H9 (cell line): ENCODE data around the gene TSPOAP1. TPM values are rescaled to one million over a fixed set of nuclear protein-coding genes. Genes with fewer than 3 reads are reported as not detected.

ENCODE experiments used
- DNase-seq: peaks from one replicate; pipeline ENCODE4 v3.0.0-alpha.2; 2017
- H2AFZ ChIP-seq: one replicate; pipeline ENCODE4 v1.6.1; 2013; ENCODE audit warnings: mild to moderate bottlenecking, low read length, control low read depth, moderate library complexity
- H2AK5ac ChIP-seq: 2 replicates; pipeline ENCODE4 v1.6.1; 2013; ENCODE audit warnings: low read length, control low read depth, mixed read lengths; ENCODE audit not compliant: insufficient read length
- H2BK120ac ChIP-seq: one replicate; pipeline ENCODE4 v1.6.1; 2013; ENCODE audit warnings: low read depth, mild to moderate bottlenecking, low read length, control low read depth, inconsistent platforms; ENCODE audit not compliant: poor library complexity, severe bottlenecking
- H2BK12ac ChIP-seq: 2 replicates; pipeline ENCODE4 v1.6.1; 2013; ENCODE audit warnings: low read length, control low read depth, mixed read lengths, low read depth; ENCODE audit not compliant: insufficient read length
- H2BK15ac ChIP-seq: 2 replicates; pipeline ENCODE4 v1.6.1; 2013; ENCODE audit warnings: low read depth, low read length, control low read depth
- H2BK20ac ChIP-seq: one replicate; pipeline ENCODE4 v1.6.1; 2013; ENCODE audit warnings: low read depth, mild to moderate bottlenecking, low read length, control low read depth, inconsistent platforms; ENCODE audit not compliant: poor library complexity, severe bottlenecking
- H2BK5ac ChIP-seq: 2 replicates; pipeline ENCODE4 v1.6.1; 2013; ENCODE audit warnings: low read length, control low read depth, mixed read lengths; ENCODE audit not compliant: insufficient read length
- H3K14ac ChIP-seq: 2 replicates; pipeline ENCODE4 v1.6.1; 2013; ENCODE audit warnings: low read length, control low read depth; ENCODE audit not compliant: insufficient read depth
- H3K18ac ChIP-seq: 2 replicates; pipeline ENCODE4 v1.6.1; 2013; ENCODE audit warnings: low read depth, mild to moderate bottlenecking, mixed read lengths, low read length, control low read depth; ENCODE audit not compliant: insufficient read length
- H3K23ac ChIP-seq: 2 replicates; pipeline ENCODE4 v1.6.1; 2013; ENCODE audit warnings: low read length, control low read depth, mixed read lengths, low read depth; ENCODE audit not compliant: insufficient read length
- H3K23me2 ChIP-seq: 2 replicates; pipeline ENCODE4 v1.6.1; 2013; ENCODE audit warnings: low read depth, mild to moderate bottlenecking, mixed read lengths, low read length, control low read depth; ENCODE audit not compliant: insufficient read length, poor library complexity, severe bottlenecking
- H3K27ac ChIP-seq: 2 replicates; pipeline ENCODE4 v1.5.1; 2013; ENCODE audit warnings: low read length, control low read depth, mixed read lengths, low read depth; ENCODE audit not compliant: insufficient read length
- H3K27me3 ChIP-seq: 2 replicates; pipeline ENCODE4 v1.6.1; 2013; ENCODE audit warnings: low read length, control low read depth, inconsistent platforms; ENCODE audit not compliant: insufficient read depth
- H3K4ac ChIP-seq: 2 replicates; pipeline ENCODE4 v1.6.1; 2013; ENCODE audit warnings: low read depth, mild to moderate bottlenecking, control low read depth, inconsistent platforms, low read length, moderate library complexity
- H3K4me1 ChIP-seq: 2 replicates; pipeline ENCODE4 v1.6.1; 2013; ENCODE audit warnings: low read length, control low read depth, inconsistent platforms; ENCODE audit not compliant: insufficient read depth
- H3K4me2 ChIP-seq: 2 replicates; pipeline ENCODE4 v1.6.1; 2013; ENCODE audit warnings: low read length, control low read depth, mixed read lengths; ENCODE audit not compliant: insufficient read length, insufficient read depth
- H3K56ac ChIP-seq: 2 replicates; pipeline ENCODE4 v1.6.1; 2013; ENCODE audit warnings: low read depth, mild to moderate bottlenecking, mixed read lengths, low read length, control low read depth; ENCODE audit not compliant: insufficient read length
- H3K79me1 ChIP-seq: 2 replicates; pipeline ENCODE4 v1.6.1; 2013; ENCODE audit warnings: low read depth, mild to moderate bottlenecking, moderate library complexity, low read length, control low read depth, inconsistent platforms; ENCODE audit not compliant: insufficient read depth, poor library complexity, severe bottlenecking
- H3K79me2 ChIP-seq: 2 replicates; pipeline ENCODE4 v1.6.1; 2013; ENCODE audit warnings: low read length, control low read depth, inconsistent platforms; ENCODE audit not compliant: insufficient read depth
- H3K9ac ChIP-seq: 2 replicates; pipeline ENCODE4 v1.6.1; 2013; ENCODE audit warnings: low read length, control low read depth, mixed read lengths; ENCODE audit not compliant: insufficient read length; ENCODE audit errors: extremely low read depth
- H3K9me3 ChIP-seq: one replicate; pipeline ENCODE4 v1.6.1; 2013; ENCODE audit warnings: low read depth, low read length, inconsistent platforms; ENCODE audit not compliant: control insufficient read depth
- H3T11ph ChIP-seq: one replicate; pipeline ENCODE4 v1.6.1; 2013; ENCODE audit warnings: mild to moderate bottlenecking, low read length, control low read depth, inconsistent platforms
- H4K20me1 ChIP-seq: one replicate; pipeline ENCODE4 v1.6.1; 2013; ENCODE audit not compliant: control insufficient read depth, insufficient read length, insufficient read depth
- H4K5ac ChIP-seq: 2 replicates; pipeline ENCODE4 v1.6.1; 2013; ENCODE audit warnings: low read depth, mild to moderate bottlenecking, mixed read lengths, low read length, control low read depth; ENCODE audit not compliant: insufficient read length
- H4K8ac ChIP-seq: replicated peaks from 2 replicates; pipeline ENCODE4 v1.6.1; 2013; ENCODE audit warnings: low read length, control low read depth, mixed read lengths, low read depth; ENCODE audit not compliant: insufficient read length
- H4K91ac ChIP-seq: 2 replicates; pipeline ENCODE4 v1.6.1; 2013; ENCODE audit warnings: low read depth, mild to moderate bottlenecking, moderate library complexity, mixed read lengths, low read length, control low read depth; ENCODE audit not compliant: insufficient read length
- H3K27ac Mint-ChIP-seq, 3 experiments: 2 replicates in 2 of 3; 3 replicates in 1 of 3; pipeline ENCODE4 v1.8.0; 2020 to 2021; ENCODE audit warnings: mixed read lengths in 3 of 3, mild to moderate bottlenecking in 1 of 3, moderate library complexity in 1 of 3
- H3K27me3 Mint-ChIP-seq: 2 replicates; pipeline ENCODE4 v1.8.0; 2021; ENCODE audit warnings: low read depth, mild to moderate bottlenecking, moderate library complexity, mixed read lengths
- H3K36me3 Mint-ChIP-seq, 3 experiments: 2 replicates in 2 of 3; 3 replicates in 1 of 3; pipeline ENCODE4 v1.8.0; 2020 to 2021; ENCODE audit warnings: low read depth in 3 of 3, mixed read lengths in 3 of 3; ENCODE audit not compliant: insufficient read depth in 1 of 3
- H3K4me1 Mint-ChIP-seq, 2 experiments: 2 replicates each; pipeline ENCODE4 v1.8.0; 2020; ENCODE audit warnings: mixed read lengths in 2 of 2
- H3K4me3 Mint-ChIP-seq, 2 experiments: 2 replicates in 1 of 2; 3 replicates in 1 of 2; pipeline ENCODE4 v1.8.0; 2020 to 2021; ENCODE audit warnings: mild to moderate bottlenecking in 2 of 2, mixed read lengths in 2 of 2, moderate library complexity in 1 of 2
- H3K9me3 Mint-ChIP-seq, 2 experiments: 2 replicates in 1 of 2; 3 replicates in 1 of 2; pipeline ENCODE4 v1.8.0; 2020; ENCODE audit warnings: mild to moderate bottlenecking in 2 of 2, mixed read lengths in 2 of 2, moderate library complexity in 1 of 2
- CTCF ChIP-seq: fragments of 200-600 bp; sonication (generic); conservative IDR thresholded peaks from 3 replicates; pipeline ENCODE4 v1.8.0; 2021; ENCODE audit warnings: antibody characterized with exemption, mild to moderate bottlenecking
- WGBS: extraction: QIAGEN DNeasy Blood & Tissue Kit; methylation state at CpG from one replicate; pipeline ENCODE4 v1.1.7; 2013; ENCODE audit warnings: missing lambda C conversion rate, low lambda C conversion rate, mixed read lengths; ENCODE audit not compliant: insufficient read length; ENCODE audit errors: extremely low coverage; 5-methylcytosine and 5-hydroxymethylcytosine counted together
- total RNA-seq: library from RNA; stranded (reverse); gene quantifications from 2 replicates; pipeline ENCODE4 v1.2.1, GENCODE V29; 2021

TSPOAP1 gene
- total RNA-seq, 1 experiment from 2014 or later, result 17.3 TPM

GRCh38 chr17:58264407-58265103 is 64.0 kb downstream of the TSPOAP1 start:
- DNase-seq, result no peak
- no peak for TF ChIP-seq CTCF
- no peaks in the 10 kb centered on the region for H3K9me3 ChIP-seq
- no peak overlapping the region for H3T11ph ChIP-seq
- H2AK5ac ChIP-seq, result no peak overlapping the region
- H2BK20ac ChIP-seq, result no peak overlapping the region
- H3K27ac ChIP-seq, result no peak overlapping the region
- H3K4me1 ChIP-seq, result no peaks in the 10 kb centered on the region
- H2BK12ac ChIP-seq, result no peak overlapping the region
- no peak overlapping the region for H2BK5ac ChIP-seq
- no peak overlapping the region for H2BK15ac ChIP-seq
- no peak overlapping the region for H4K91ac ChIP-seq
- H2BK120ac ChIP-seq, result no peak overlapping the region
- no peak overlapping the region for H2AFZ ChIP-seq
- no peaks in the 10 kb centered on the region for H3K23me2 ChIP-seq
- H3K56ac ChIP-seq, result no peak overlapping the region
- Mint-ChIP-seq H3K27me3 (peaks cover 62% of the 10 kb centered on the region), H3K4me3 (no peak overlapping the region), H3K36me3 (no peaks in the 10 kb centered on the region), H3K9me3 (no peaks in the 10 kb centered on the region), H3K4me1 (no peaks in the 10 kb centered on the region), H3K27ac (no peak overlapping the region)
- H3K27me3 ChIP-seq, result no peaks in the 10 kb centered on the region
- H3K14ac ChIP-seq, result no peak overlapping the region
- H3K9ac ChIP-seq, result no peak overlapping the region
- no peaks in the 10 kb centered on the region for H3K79me1 ChIP-seq
- H3K18ac ChIP-seq, result no peak overlapping the region
- no peak overlapping the region for H3K4me2 ChIP-seq
- no peaks in the 10 kb centered on the region for H3K79me2 ChIP-seq
- H3K4ac ChIP-seq, result no peak overlapping the region
- H3K23ac ChIP-seq, result no peak overlapping the region
- no peaks in the 10 kb centered on the region for H4K20me1 ChIP-seq
- no peak overlapping the region for H4K8ac ChIP-seq
- no CpG with 5 or more reads among the region's 6 CpGs for WGBS
- no peak overlapping the region for H4K5ac ChIP-seq
